SU-DHL-6 (cell line): ENCODE measurements around the gene NAP1L1.

Experiments
- EZH2phosphoT487 ChIP-seq: fragments of 200-600 bp; sonication (generic), shearing (Covaris generic); conservative IDR thresholded peaks from 2 replicates; pipeline ENCODE4 v1.6.1; 2018; ENCODE audit warnings: mild to moderate bottlenecking, antibody characterized with exemption, low read length, moderate library complexity, mixed read lengths
- TF ChIP-seq, protein P1 (sequence below): fragments of 200-600 bp; sonication (generic); IDR thresholded peaks from one replicate; pipeline ENCODE4 v1.5.1; 2017; ENCODE audit warnings: antibody characterized with exemption, mild to moderate bottlenecking, low read length, moderate library complexity; ENCODE audit not compliant: insufficient read depth, poor library complexity, severe bottlenecking

- no peak for TF ChIP-seq EZH2phosphoT487
- TF ChIP-seq, protein P1, sequence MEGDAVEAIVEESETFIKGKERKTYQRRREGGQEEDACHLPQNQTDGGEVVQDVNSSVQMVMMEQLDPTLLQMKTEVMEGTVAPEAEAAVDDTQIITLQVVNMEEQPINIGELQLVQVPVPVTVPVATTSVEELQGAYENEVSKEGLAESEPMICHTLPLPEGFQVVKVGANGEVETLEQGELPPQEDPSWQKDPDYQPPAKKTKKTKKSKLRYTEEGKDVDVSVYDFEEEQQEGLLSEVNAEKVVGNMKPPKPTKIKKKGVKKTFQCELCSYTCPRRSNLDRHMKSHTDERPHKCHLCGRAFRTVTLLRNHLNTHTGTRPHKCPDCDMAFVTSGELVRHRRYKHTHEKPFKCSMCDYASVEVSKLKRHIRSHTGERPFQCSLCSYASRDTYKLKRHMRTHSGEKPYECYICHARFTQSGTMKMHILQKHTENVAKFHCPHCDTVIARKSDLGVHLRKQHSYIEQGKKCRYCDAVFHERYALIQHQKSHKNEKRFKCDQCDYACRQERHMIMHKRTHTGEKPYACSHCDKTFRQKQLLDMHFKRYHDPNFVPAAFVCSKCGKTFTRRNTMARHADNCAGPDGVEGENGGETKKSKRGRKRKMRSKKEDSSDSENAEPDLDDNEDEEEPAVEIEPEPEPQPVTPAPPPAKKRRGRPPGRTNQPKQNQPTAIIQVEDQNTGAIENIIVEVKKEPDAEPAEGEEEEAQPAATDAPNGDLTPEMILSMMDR = no peak
Measured at GRCh38 chr12:76002598-76003354, 81.7 kb downstream of the NAP1L1 start.
